SK-N-SH (cell line): ENCODE measurements around the gene GAB1. TPM values are rescaled to one million over a fixed set of nuclear protein-coding genes. Genes with fewer than 3 reads are reported as not detected.

Experiments
- CTCF ChIA-PET: fragments of 300-600, 350-600 bp; formaldehyde crosslinking; extraction: SDS; loops from one replicate; lab custom pipeline; 2021; lab: Yijun Ruan, JAX
- POLR2A ChIA-PET: fragments of 350-600 bp; sonication (Branson Sonifier 250); formaldehyde crosslinking; extraction: SDS; loops from one replicate; lab custom pipeline; 2020; ENCODE audit warnings: antibody characterized with exemption, inconsistent platforms; lab: Yijun Ruan, JAX
- DNase-seq: peaks from one replicate; pipeline ENCODE4 v3.0.0; 2012
- H2AFZ ChIP-seq: fragments of 200-600 bp; sonication (generic); 2 replicates; pipeline ENCODE4 v1.8.1; 2016; ENCODE audit warnings: antibody characterized with exemption, mild to moderate bottlenecking, low read depth
- H3F3A ChIP-seq: fragments of 200-600 bp; sonication (generic); replicated peaks from 2 replicates; pipeline ENCODE3; 2016; ENCODE audit warnings: antibody characterized with exemption, mild to moderate bottlenecking; ENCODE audit not compliant: insufficient read depth
- H3K27ac ChIP-seq, 2 experiments: fragments of 200-500 bp in 1 of 2; fragments of 200-600 bp in 1 of 2; sonication (Bioruptor generic) in 1 of 2; sonication (generic), shearing (Covaris generic) in 1 of 2; 2 replicates each; pipeline versions ENCODE4 v1.5.1 to v1.6.1; 2014 to 2016; ENCODE audit warnings: low read depth in 2 of 2, inconsistent platforms in 1 of 2, low read length in 1 of 2, mild to moderate bottlenecking in 1 of 2, mixed read lengths in 1 of 2
- H3K27me3 ChIP-seq: fragments of 200-600 bp; sonication (generic), shearing (Covaris generic); 2 replicates; pipeline ENCODE4 v1.6.1; 2016; ENCODE audit warnings: mixed run types; ENCODE audit not compliant: insufficient read depth
- H3K36me3 ChIP-seq, 2 experiments: fragments of 200-500 bp in 1 of 2; fragments of 200-600 bp in 1 of 2; sonication (Bioruptor generic) in 1 of 2; sonication (generic) in 1 of 2; replicated peaks in 1 of 2; 2 replicates each; pipeline versions ENCODE3 to v1.5.1; 2014 to 2016; ENCODE audit warnings: low read length in 1 of 2, mild to moderate bottlenecking in 1 of 2; ENCODE audit not compliant: insufficient read depth in 2 of 2, control insufficient read depth in 1 of 2
- H3K4me1 ChIP-seq, 2 experiments: fragments of 200-500 bp in 1 of 2; fragments of 200-600 bp in 1 of 2; sonication (Bioruptor generic) in 1 of 2; sonication (generic), shearing (Covaris generic) in 1 of 2; 2 replicates each; pipeline versions ENCODE4 v1.5.1 to v1.6.1; 2014 to 2016; ENCODE audit warnings: low read depth in 1 of 2, low read length in 1 of 2, mixed run types in 1 of 2; ENCODE audit not compliant: insufficient read depth in 2 of 2, control insufficient read depth in 1 of 2
- H3K4me2 ChIP-seq: fragments of 200-600 bp; sonication (generic), shearing (Covaris generic); 2 replicates; pipeline ENCODE4 v1.6.1; 2017; ENCODE audit warnings: mixed run types
- H3K4me3 ChIP-seq, 2 experiments: fragments of 200-500 bp in 1 of 2; fragments of 200-600 bp in 1 of 2; sonication (Bioruptor generic) in 1 of 2; sonication (generic), shearing (Covaris generic) in 1 of 2; 2 replicates each; pipeline versions ENCODE4 v1.5.1 to v1.8.1; 2014 to 2016; ENCODE audit warnings: low read depth in 2 of 2, inconsistent platforms in 1 of 2, low read length in 1 of 2, mild to moderate bottlenecking in 1 of 2, mixed read lengths in 1 of 2, moderate library complexity in 1 of 2
- H3K79me2 ChIP-seq: fragments of 200-600 bp; sonication (generic); 2 replicates; pipeline ENCODE4 v1.8.1; 2017; ENCODE audit warnings: mild to moderate bottlenecking; ENCODE audit not compliant: insufficient read depth
- H3K9ac ChIP-seq: fragments of 200-600 bp; sonication (generic); 2 replicates; pipeline ENCODE4 v1.6.1; 2017; ENCODE audit warnings: mixed run types
- H3K9me2 ChIP-seq: fragments of 200-600 bp; sonication (generic); 2 replicates; pipeline ENCODE4 v1.6.1; 2017; ENCODE audit warnings: mixed run types
- H3K9me3 ChIP-seq: fragments of 200-600 bp; sonication (generic); 2 replicates; pipeline ENCODE4 v1.6.1; 2017; ENCODE audit warnings: mixed run types, mild to moderate bottlenecking, moderate library complexity
- H4K20me1 ChIP-seq: fragments of 200-600 bp; sonication (generic); 2 replicates; pipeline ENCODE4 v1.6.1; 2017; ENCODE audit warnings: mild to moderate bottlenecking, mixed run types; ENCODE audit not compliant: insufficient read depth
- CHD2 ChIP-seq: fragments of 150-350 bp; IDR thresholded peaks from 2 replicates; pipeline ENCODE4 v1.6.1; 2018; ENCODE audit warnings: low read length; ENCODE audit not compliant: partially characterized antibody
- ELF1 ChIP-seq: IDR thresholded peaks from 2 replicates; pipeline ENCODE4 v1.4.0; 2012
- EP300 ChIP-seq, 2 experiments: IDR thresholded peaks; 2 replicates each; pipeline versions ENCODE4 v1.4.0 to v1.6.1; 2012; ENCODE audit warnings: borderline replicate concordance in 1 of 2, low read depth in 1 of 2, low read length in 1 of 2
- FOXJ3 ChIP-seq: sonication (generic); formaldehyde crosslinking; IDR thresholded peaks from 2 replicates; pipeline ENCODE4 v1.5.1; 2020; ENCODE audit warnings: mild to moderate bottlenecking, missing genetic modification reagents
- GATA2 ChIP-seq: sonication (generic); formaldehyde crosslinking; IDR thresholded peaks from 2 replicates; pipeline ENCODE4 v1.5.0; 2020; ENCODE audit warnings: mild to moderate bottlenecking, missing genetic modification reagents
- MEF2A ChIP-seq: IDR thresholded peaks from 2 replicates; pipeline ENCODE4 v1.4.0; 2012; ENCODE audit warnings: low read depth, borderline replicate concordance
- MXI1 ChIP-seq: IDR thresholded peaks from 2 replicates; pipeline ENCODE4 v1.6.1; 2012; ENCODE audit warnings: mild to moderate bottlenecking, low read depth, low read length, improper control_type of control experiment
- NFIC ChIP-seq: IDR thresholded peaks from 2 replicates; pipeline ENCODE4 v1.4.0; 2012; ENCODE audit warnings: borderline replicate concordance
- POLR2AphosphoS5 ChIP-seq: IDR thresholded peaks from 2 replicates; pipeline ENCODE4 v1.6.1; 2012; ENCODE audit warnings: low read depth, low read length
- RCOR1 ChIP-seq: fragments of 150-350 bp; IDR thresholded peaks from 2 replicates; pipeline ENCODE4 v1.6.1; 2017; ENCODE audit warnings: antibody characterized with exemption, low read length
- SIN3A ChIP-seq: IDR thresholded peaks from 2 replicates; pipeline ENCODE4 v1.6.1; 2012; ENCODE audit warnings: low read depth, mild to moderate bottlenecking, low read length, moderate library complexity, borderline replicate concordance
- SMC3 ChIP-seq: IDR thresholded peaks from 2 replicates; pipeline ENCODE4 v1.6.1; 2012; ENCODE audit warnings: low read depth, low read length, improper control_type of control experiment
- TCF12 ChIP-seq: IDR thresholded peaks from 2 replicates; pipeline ENCODE4 v1.4.0; 2012
- WGBS: methylation state at CpG from one replicate; pipeline ENCODE4 v1.1.6; 2017; ENCODE audit warnings: low lambda C conversion rate; 5-methylcytosine and 5-hydroxymethylcytosine counted together
- polyA plus RNA-seq, 3 experiments: library from polyadenylated mRNA; depleted of rRNA; stranded (reverse); fragments of >200 nt; gene quantifications; 2 replicates each; pipeline ENCODE4 v1.2.3, GENCODE V29; 2012
- TF ChIP-seq, protein P1 (sequence below): fragments of 150-350 bp; IDR thresholded peaks from 2 replicates; pipeline ENCODE4 v1.6.1; 2016; ENCODE audit warnings: mild to moderate bottlenecking, low read depth, low read length
- TF ChIP-seq, protein P2 (sequence below): IDR thresholded peaks from 2 replicates; pipeline ENCODE4 v1.6.1; 2012; ENCODE audit warnings: mild to moderate bottlenecking, low read depth, low read length, moderate library complexity
- TF ChIP-seq, protein P3 (sequence below): IDR thresholded peaks from 2 replicates; pipeline ENCODE4 v1.4.0; 2012; ENCODE audit warnings: low read depth, borderline replicate concordance

Gene GAB1
- polyA plus RNA-seq, 1 of the 3 experiments (the other 2 are of a cell fraction), result 3.7 TPM

DNA sequence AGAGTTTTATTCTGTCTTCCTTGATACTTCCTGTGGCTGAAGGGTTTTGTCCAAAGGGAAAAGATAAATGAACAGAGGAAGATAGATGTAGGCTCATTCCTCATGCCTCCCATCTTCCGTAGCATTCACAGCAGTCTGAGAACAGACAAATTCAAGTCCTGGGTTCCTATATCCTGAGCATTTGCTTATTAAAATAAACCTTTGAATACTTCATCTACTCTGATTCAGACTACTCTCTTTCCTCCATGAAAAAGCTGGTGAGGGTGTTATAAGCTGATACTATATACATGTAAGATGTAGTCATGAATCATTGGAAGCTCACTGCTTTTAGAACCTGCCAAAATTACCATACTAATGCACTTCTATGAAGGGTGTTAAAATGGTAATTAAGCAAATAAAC lies 61.2 kb downstream of the GAB1 start:
- DNase-seq, result no peak
- POLR2A ChIA-PET, result no interaction called here
- H3K27ac ChIP-seq, result peak overlapping the region in 1 of 2 experiments; percentile 80; a peak in 2 of 4 replicates

More for the DNA sequence above, 61.2 kb downstream of the GAB1 start:
- Histone ChIP-seq H3K4me1 (peaks cover 3 to 8% of the 10 kb centered on the region in 2 experiments; a peak in 3 of 4 replicates), H3K36me3 (peaks cover 0 to 3% of the 10 kb centered on the region in 2 experiments), H3K9me2 (no peaks in the 10 kb centered on the region), H3K79me2 (peaks cover 10% of the 10 kb centered on the region; the same call in 1 of the 2 replicates), H3K4me2 (peak overlapping the region; percentile 30; the same call in 1 of the 2 replicates), H3F3A (peaks cover 16% of the 10 kb centered on the region), H3K4me3 (no peak overlapping the region), H3K9me3 (no peaks in the 10 kb centered on the region)
- CTCF ChIA-PET, result interaction anchor here (1.1 to 1.5 kb wide), 3 partner anchors 9 to 47 kb away, joined by 3 to 6 read pairs (median 3); no protein-coding TSS in a partner anchor
- TF ChIP-seq ELF1 (no peak), EP300 (IDR thresholded peaks at IDR 0.05; ENCODE audit: borderline replicate concordance in 1 of 2, low read depth in 1 of 2, low read length in 1 of 2) (no peak), RCOR1 (no peak), SIN3A (no peak), NFIC (no peak), MEF2A (no peak), TCF12 (no peak), POLR2AphosphoS5 (no peak), MXI1 (no peak), FOXJ3 (CRISPR knock-in tag) (no peak), SMC3 (no peak), GATA2 (CRISPR knock-in tag) (no peak), CHD2 (no peak)
- TF ChIP-seq, protein P1, sequence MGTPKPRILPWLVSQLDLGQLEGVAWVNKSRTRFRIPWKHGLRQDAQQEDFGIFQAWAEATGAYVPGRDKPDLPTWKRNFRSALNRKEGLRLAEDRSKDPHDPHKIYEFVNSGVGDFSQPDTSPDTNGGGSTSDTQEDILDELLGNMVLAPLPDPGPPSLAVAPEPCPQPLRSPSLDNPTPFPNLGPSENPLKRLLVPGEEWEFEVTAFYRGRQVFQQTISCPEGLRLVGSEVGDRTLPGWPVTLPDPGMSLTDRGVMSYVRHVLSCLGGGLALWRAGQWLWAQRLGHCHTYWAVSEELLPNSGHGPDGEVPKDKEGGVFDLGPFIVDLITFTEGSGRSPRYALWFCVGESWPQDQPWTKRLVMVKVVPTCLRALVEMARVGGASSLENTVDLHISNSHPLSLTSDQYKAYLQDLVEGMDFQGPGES, result no peak
- TF ChIP-seq, protein P2, sequence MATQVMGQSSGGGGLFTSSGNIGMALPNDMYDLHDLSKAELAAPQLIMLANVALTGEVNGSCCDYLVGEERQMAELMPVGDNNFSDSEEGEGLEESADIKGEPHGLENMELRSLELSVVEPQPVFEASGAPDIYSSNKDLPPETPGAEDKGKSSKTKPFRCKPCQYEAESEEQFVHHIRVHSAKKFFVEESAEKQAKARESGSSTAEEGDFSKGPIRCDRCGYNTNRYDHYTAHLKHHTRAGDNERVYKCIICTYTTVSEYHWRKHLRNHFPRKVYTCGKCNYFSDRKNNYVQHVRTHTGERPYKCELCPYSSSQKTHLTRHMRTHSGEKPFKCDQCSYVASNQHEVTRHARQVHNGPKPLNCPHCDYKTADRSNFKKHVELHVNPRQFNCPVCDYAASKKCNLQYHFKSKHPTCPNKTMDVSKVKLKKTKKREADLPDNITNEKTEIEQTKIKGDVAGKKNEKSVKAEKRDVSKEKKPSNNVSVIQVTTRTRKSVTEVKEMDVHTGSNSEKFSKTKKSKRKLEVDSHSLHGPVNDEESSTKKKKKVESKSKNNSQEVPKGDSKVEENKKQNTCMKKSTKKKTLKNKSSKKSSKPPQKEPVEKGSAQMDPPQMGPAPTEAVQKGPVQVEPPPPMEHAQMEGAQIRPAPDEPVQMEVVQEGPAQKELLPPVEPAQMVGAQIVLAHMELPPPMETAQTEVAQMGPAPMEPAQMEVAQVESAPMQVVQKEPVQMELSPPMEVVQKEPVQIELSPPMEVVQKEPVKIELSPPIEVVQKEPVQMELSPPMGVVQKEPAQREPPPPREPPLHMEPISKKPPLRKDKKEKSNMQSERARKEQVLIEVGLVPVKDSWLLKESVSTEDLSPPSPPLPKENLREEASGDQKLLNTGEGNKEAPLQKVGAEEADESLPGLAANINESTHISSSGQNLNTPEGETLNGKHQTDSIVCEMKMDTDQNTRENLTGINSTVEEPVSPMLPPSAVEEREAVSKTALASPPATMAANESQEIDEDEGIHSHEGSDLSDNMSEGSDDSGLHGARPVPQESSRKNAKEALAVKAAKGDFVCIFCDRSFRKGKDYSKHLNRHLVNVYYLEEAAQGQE, result no peak
- TF ChIP-seq, protein P3, sequence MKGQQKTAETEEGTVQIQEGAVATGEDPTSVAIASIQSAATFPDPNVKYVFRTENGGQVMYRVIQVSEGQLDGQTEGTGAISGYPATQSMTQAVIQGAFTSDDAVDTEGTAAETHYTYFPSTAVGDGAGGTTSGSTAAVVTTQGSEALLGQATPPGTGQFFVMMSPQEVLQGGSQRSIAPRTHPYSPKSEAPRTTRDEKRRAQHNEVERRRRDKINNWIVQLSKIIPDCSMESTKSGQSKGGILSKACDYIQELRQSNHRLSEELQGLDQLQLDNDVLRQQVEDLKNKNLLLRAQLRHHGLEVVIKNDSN, result no peak
- TF ChIP-seq, all 33 proteins: peak for 0
- H3K27me3 ChIP-seq, result no peaks in the 10 kb centered on the region
- H3K9ac ChIP-seq, result 0 out of 2 replicates have a peak overlapping the region, but pooled peaks have one; percentile 14
- no peak overlapping the region for H2AFZ ChIP-seq
- H4K20me1 ChIP-seq, result no peaks in the 10 kb centered on the region
- WGBS, result 71% methylated on average over 1 of the region's 1 CpG
